Measurements from ENCODE around the gene DLGAP1.

DNA sequence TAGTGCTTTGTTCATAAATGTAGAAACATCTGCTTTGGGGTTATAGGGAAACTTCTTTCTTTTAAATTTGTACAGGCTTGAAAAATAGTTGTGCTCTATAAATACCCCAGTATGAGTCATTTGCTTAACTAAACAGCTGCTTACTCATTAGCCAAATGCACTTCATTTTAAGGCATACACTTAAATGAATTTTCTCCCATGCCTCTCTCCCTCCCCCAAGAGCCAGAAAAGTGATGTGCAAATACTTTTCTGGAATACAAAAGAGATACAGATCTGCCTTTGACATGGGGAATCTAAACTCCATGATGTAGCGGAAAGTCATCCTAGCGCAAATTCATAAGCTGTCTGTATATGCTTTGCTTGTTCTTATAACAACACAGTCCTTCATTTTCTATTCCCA lies 469.4 kb downstream of the DLGAP1 start:
- TF ChIP-seq MYNN (CRISPR knock-in tag; IDR thresholded peaks at IDR 0.05; ENCODE audit: low read depth): no peak
- no peak for TF ChIP-seq CEBPB (IDR thresholded peaks at IDR 0.05; ENCODE audit: borderline replicate concordance, low read depth, low read length)
- no peak for TF ChIP-seq HDAC1 (CRISPR knock-in tag; IDR thresholded peaks at IDR 0.05)

Data from HepG2 (cell line).